HepG2 (cell line): ENCODE results near the gene ARMC5. TPM values are rescaled to one million over a fixed set of nuclear protein-coding genes. Genes with fewer than 3 reads are reported as not detected.

ENCODE experiments used
- ATAC-seq: fragments of 200-7000 bp; cut with Tn5 transposase; 3 replicates; pipeline ENCODE4 v1.9.1; 2020; ENCODE audit warnings: mild to moderate bottlenecking, moderate library complexity
- BruUV-seq: library from RNA; stranded (reverse); fragments of 400-500 nt; replicated peaks from 2 replicates; lab custom pipeline; 2021; lab: Mats Ljungman, UMichigan
- CTCF ChIA-PET: fragments of 300-600 bp; formaldehyde crosslinking; extraction: SDS; loops from one replicate; lab custom pipeline; 2021; ENCODE audit warnings: low total read pairs, inconsistent platforms, low intra/inter-chr PET ratio; lab: Yijun Ruan, JAX
- POLR2A ChIA-PET: fragments of 350-600 bp; sonication (Branson Sonifier 250); formaldehyde crosslinking; loops from one replicate; lab custom pipeline; 2020; ENCODE audit warnings: antibody characterized with exemption, inconsistent platforms; lab: Yijun Ruan, JAX
- DNase-seq: peaks from one replicate; pipeline ENCODE4 v3.0.0-alpha.2; 2015; ENCODE audit warnings: low spot score
- FAIRE-seq: peaks from 3 replicates; lab custom pipeline; 2011; peaks lifted over from hg19 to GRCh38; lab: Jason Lieb, UNC
- H2AFZ ChIP-seq: one replicate; pipeline ENCODE4 v1.6.1; 2011; ENCODE audit warnings: low read length, inconsistent platforms
- H3K27ac ChIP-seq: fragments of 300-600 bp; 3 replicates; pipeline ENCODE4 v1.8.0; 2011; ENCODE audit warnings: mixed run types, mild to moderate bottlenecking, mixed read lengths, low read length, inconsistent platforms; ENCODE audit not compliant: insufficient read depth; ENCODE audit errors: extremely low read length
- H3K27me3 ChIP-seq, 2 experiments: fragments of 200-600 bp in 1 of 2; 2 replicates in 1 of 2; 3 replicates in 1 of 2; pipeline versions ENCODE4 v1.6.0 to v1.8.0; 2011; ENCODE audit warnings: low read length in 2 of 2, mild to moderate bottlenecking in 2 of 2, moderate library complexity in 2 of 2, inconsistent platforms in 1 of 2; ENCODE audit not compliant: insufficient read depth in 2 of 2, control insufficient read depth in 1 of 2
- H3K36me3 ChIP-seq, 2 experiments: fragments of 200-600 bp in 1 of 2; replicated peaks in 1 of 2; 2 replicates in 1 of 2; 3 replicates in 1 of 2; pipeline versions ENCODE4 v1.5.1 to v1.8.0; 2011; ENCODE audit warnings: low read length in 2 of 2, inconsistent platforms in 1 of 2; ENCODE audit not compliant: insufficient read depth in 2 of 2, control insufficient read depth in 1 of 2
- H3K4me1 ChIP-seq: 2 replicates; pipeline ENCODE4 v1.5.1; 2012; ENCODE audit warnings: low read length, inconsistent platforms; ENCODE audit not compliant: insufficient read depth
- H3K4me2 ChIP-seq: 2 replicates; pipeline ENCODE4 v1.6.0; 2011; ENCODE audit warnings: low read depth, low read length, inconsistent platforms
- H3K4me3 ChIP-seq, 3 experiments: fragments of 200-600 bp in 1 of 3; sonication (generic), shearing (Covaris generic) in 1 of 3; replicated peaks in 1 of 3; 2 replicates each; pipeline ENCODE4 v1.5.1; 2011 to 2016; ENCODE audit warnings: low read length in 3 of 3, inconsistent platforms in 2 of 3, low read depth in 2 of 3, mild to moderate bottlenecking in 2 of 3, control low read depth in 1 of 3, mixed read lengths in 1 of 3; ENCODE audit not compliant: insufficient read depth in 1 of 3
- H3K79me2 ChIP-seq: one replicate; pipeline ENCODE4 v1.6.1; 2011; ENCODE audit warnings: low read length, inconsistent platforms; ENCODE audit not compliant: insufficient read depth
- H3K9ac ChIP-seq: 2 replicates; pipeline ENCODE4 v1.6.0; 2011; ENCODE audit warnings: mild to moderate bottlenecking, low read depth, low read length, inconsistent platforms; ENCODE audit not compliant: insufficient read depth
- H3K9me3 ChIP-seq: 2 replicates; pipeline ENCODE4 v1.5.1; 2012; ENCODE audit warnings: mild to moderate bottlenecking, low read length
- H4K20me1 ChIP-seq: 2 replicates; pipeline ENCODE4 v1.6.0; 2011; ENCODE audit warnings: inconsistent platforms, mild to moderate bottlenecking, low read length, moderate library complexity; ENCODE audit not compliant: insufficient read depth
- ADNP ChIP-seq: sonication (generic); formaldehyde crosslinking; IDR thresholded peaks from 2 replicates; pipeline ENCODE4 v1.4.0; 2020; ENCODE audit warnings: missing genetic modification reagents
- CHCHD3 ChIP-seq: sonication (generic); formaldehyde crosslinking; IDR thresholded peaks from 2 replicates; pipeline ENCODE4 v1.8.0; 2022; ENCODE audit warnings: mild to moderate bottlenecking, missing genetic modification reagents, moderate library complexity
- EEA1 ChIP-seq: sonication (generic); formaldehyde crosslinking; IDR thresholded peaks from 2 replicates; pipeline ENCODE4 v1.5.1; 2020; ENCODE audit warnings: mild to moderate bottlenecking, missing genetic modification reagents, borderline replicate concordance
- ETV5 ChIP-seq: IDR thresholded peaks from 2 replicates; pipeline ENCODE4 v1.6.1; 2018; ENCODE audit warnings: missing biosample characterization, missing genetic modification reagents, inconsistent platforms, borderline replicate concordance
- KDM2A ChIP-seq: sonication (generic); formaldehyde crosslinking; IDR thresholded peaks from 2 replicates; pipeline ENCODE4 v1.4.0; 2020; ENCODE audit warnings: low read depth, missing genetic modification reagents, borderline replicate concordance
- MIER3 ChIP-seq: IDR thresholded peaks from 2 replicates; pipeline ENCODE4 v1.6.1; 2016; ENCODE audit warnings: missing compliant biosample characterization, borderline replicate concordance
- MZF1 ChIP-seq: sonication (generic); formaldehyde crosslinking; IDR thresholded peaks from 2 replicates; pipeline ENCODE4 v1.8.1; 2023; ENCODE audit warnings: mild to moderate bottlenecking, missing genetic modification reagents, borderline replicate concordance
- NCOA5 ChIP-seq: sonication (generic); formaldehyde crosslinking; IDR thresholded peaks from 2 replicates; pipeline ENCODE4 v1.4.0; 2020; ENCODE audit warnings: missing genetic modification reagents
- PHF8 ChIP-seq: sonication (generic); formaldehyde crosslinking; IDR thresholded peaks from 2 replicates; pipeline ENCODE4 v1.5.0; 2020; ENCODE audit warnings: missing genetic modification reagents
- RAD21 ChIP-seq: fragments of 450-650 bp; formaldehyde crosslinking; IDR thresholded peaks from 2 replicates; pipeline ENCODE4 v1.5.0; 2020; ENCODE audit warnings: mild to moderate bottlenecking
- RARG ChIP-seq: sonication (generic); formaldehyde crosslinking; IDR thresholded peaks from 2 replicates; pipeline ENCODE4 v1.4.0; 2020; ENCODE audit warnings: low read depth, mild to moderate bottlenecking, missing genetic modification reagents
- SMARCE1 ChIP-seq: fragments of 450-650 bp; IDR thresholded peaks from 2 replicates; pipeline ENCODE4 v1.6.1; 2017; ENCODE audit warnings: borderline replicate concordance
- STAG1 ChIP-seq: sonication (generic); formaldehyde crosslinking; IDR thresholded peaks from 2 replicates; pipeline ENCODE4 v1.4.0; 2020; ENCODE audit warnings: missing genetic modification reagents
- SUZ12 ChIP-seq: fragments of 150-350 bp; IDR thresholded peaks from 2 replicates; pipeline ENCODE4 v1.6.1; 2014; ENCODE audit warnings: low read depth, low read length
- ZBTB21 ChIP-seq: sonication (generic); formaldehyde crosslinking; IDR thresholded peaks from 2 replicates; pipeline ENCODE4 v1.4.0; 2020; ENCODE audit warnings: missing genetic modification reagents
- ZFP41 ChIP-seq: sonication (generic); formaldehyde crosslinking; IDR thresholded peaks from 2 replicates; pipeline ENCODE4 v1.4.0; 2020; ENCODE audit warnings: mild to moderate bottlenecking, missing genetic modification reagents, borderline replicate concordance
- WGBS: methylation state at CpG from one replicate; pipeline ENCODE4 v1.1.6; 2017; ENCODE audit warnings: low lambda C conversion rate; 5-methylcytosine and 5-hydroxymethylcytosine counted together
- in situ Hi-C: cut with HindIII; loops from 2 replicates; pipeline ENCODE4 v1.10.0; 2017; ENCODE audit warnings: low pct_unique_long_range_greater_than_20kb; ENCODE audit not compliant: extremely low pct_ligation_motif_present
- intact Hi-C: fragments of 100-400 bp; cut with micrococcal nuclease; formaldehyde crosslinking; loops from one replicate; pipeline ENCODE4 v1.10.0; 2022; ENCODE audit not compliant: unreplicated experiment
- polyA plus RNA-seq, 8 experiments: library from polyadenylated mRNA; depleted of rRNA in 3 of 8; stranded (reverse) in 7 of 8; unstranded in 1 of 8; fragments of >200 nt; fragmentation: Illumina TruSeq in 4 of 8; extraction: Trizol in 4 of 8; gene quantifications; 2 replicates each; pipeline versions ENCODE4 v1.2.1 to v1.2.3, GENCODE V29; 2011 to 2016; ENCODE audit warnings: low read depth in 4 of 8, missing spikeins in 1 of 8, mixed read lengths in 1 of 8; ENCODE audit not compliant: insufficient read depth in 1 of 8
- total RNA-seq, 5 experiments: library from RNA; depleted of rRNA; stranded (reverse); fragments of >200 nt; fragmentation: Illumina TruSeq; extraction: Trizol; gene quantifications; 2 replicates each; pipeline ENCODE4 v1.2.3, GENCODE V29; 2016; ENCODE audit warnings: low read depth in 1 of 5
- TF ChIP-seq, protein P1 (sequence below): IDR thresholded peaks from 2 replicates; pipeline ENCODE4 v1.6.1; 2016; ENCODE audit warnings: mild to moderate bottlenecking
- TF ChIP-seq, protein P2 (sequence below): sonication (generic); formaldehyde crosslinking; IDR thresholded peaks from 2 replicates; pipeline ENCODE4 v1.4.0; 2020; ENCODE audit warnings: mild to moderate bottlenecking, missing genetic modification reagents
- TF ChIP-seq, protein P3 (sequence below): sonication (generic); formaldehyde crosslinking; IDR thresholded peaks from 2 replicates; pipeline ENCODE4 v1.4.0; 2020; ENCODE audit warnings: missing genetic modification reagents

The ARMC5 gene
- total and polyA plus RNA-seq, 2 of the 13 experiments (the other 11 are each of a cell fraction or from before 2014, with no cell fraction given) = 10.8 to 22.3 TPM

DNA sequence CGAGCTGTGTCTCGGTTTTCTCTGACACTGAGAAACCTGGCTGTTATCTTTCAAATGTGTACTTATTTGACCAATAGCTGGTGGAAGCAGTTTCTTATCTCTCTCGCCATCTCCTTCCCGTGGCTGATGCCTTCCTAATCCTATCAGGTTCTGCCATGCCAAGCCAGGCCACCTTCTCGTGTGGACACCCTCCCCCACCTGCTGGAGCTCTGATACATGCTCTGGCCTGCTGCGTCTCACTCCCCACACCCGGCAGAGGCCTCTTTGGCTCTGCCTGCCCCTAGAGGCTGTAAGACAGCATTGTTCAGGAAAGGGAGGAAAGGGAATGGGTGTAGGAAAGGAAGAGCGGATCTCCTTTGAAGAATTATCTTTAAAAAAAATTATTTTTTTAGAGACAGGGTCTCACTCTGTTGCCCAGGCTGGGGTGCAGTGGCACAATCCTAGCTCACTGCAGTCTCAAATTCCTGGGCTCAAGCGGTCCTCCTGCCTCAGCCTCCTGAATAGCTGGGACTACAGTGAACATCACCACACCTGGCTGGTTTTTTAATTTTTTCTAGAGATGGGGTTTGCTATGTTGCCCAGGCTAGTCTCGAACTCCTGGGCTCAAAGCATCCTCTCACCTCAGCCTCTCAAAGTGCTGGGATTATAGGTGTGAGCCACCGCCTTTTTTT lies 7.5 kb upstream of the ARMC5 start:
- no peak overlapping the region for H2AFZ ChIP-seq
- no TSS peak for BruUV-seq
- TF ChIP-seq MIER3 (CRISPR knock-in tag) = no peak
- peak; percentile 28; the same call in 1 of the 2 replicates for TF ChIP-seq PHF8 (CRISPR knock-in tag)
- no peak for TF ChIP-seq MZF1 (CRISPR knock-in tag)
- TF ChIP-seq SUZ12 = no peak
- peak; percentile 78 for TF ChIP-seq RAD21 (CRISPR knock-in tag)
- no peak for TF ChIP-seq NCOA5
- no peak for TF ChIP-seq SMARCE1
- no peak for TF ChIP-seq EEA1
- TF ChIP-seq KDM2A (CRISPR knock-in tag) = peak; percentile 73; the same call in 1 of the 2 replicates
- TF ChIP-seq, protein P1, sequence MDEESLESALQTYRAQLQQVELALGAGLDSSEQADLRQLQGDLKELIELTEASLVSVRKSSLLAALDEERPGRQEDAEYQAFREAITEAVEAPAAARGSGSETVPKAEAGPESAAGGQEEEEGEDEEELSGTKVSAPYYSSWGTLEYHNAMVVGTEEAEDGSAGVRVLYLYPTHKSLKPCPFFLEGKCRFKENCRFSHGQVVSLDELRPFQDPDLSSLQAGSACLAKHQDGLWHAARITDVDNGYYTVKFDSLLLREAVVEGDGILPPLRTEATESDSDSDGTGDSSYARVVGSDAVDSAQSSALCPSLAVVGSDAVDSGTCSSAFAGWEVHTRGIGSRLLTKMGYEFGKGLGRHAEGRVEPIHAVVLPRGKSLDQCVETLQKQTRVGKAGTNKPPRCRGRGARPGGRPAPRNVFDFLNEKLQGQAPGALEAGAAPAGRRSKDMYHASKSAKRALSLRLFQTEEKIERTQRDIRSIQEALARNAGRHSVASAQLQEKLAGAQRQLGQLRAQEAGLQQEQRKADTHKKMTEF (CRISPR knock-in tag) = peak; percentile 64
- TF ChIP-seq, protein P2, sequence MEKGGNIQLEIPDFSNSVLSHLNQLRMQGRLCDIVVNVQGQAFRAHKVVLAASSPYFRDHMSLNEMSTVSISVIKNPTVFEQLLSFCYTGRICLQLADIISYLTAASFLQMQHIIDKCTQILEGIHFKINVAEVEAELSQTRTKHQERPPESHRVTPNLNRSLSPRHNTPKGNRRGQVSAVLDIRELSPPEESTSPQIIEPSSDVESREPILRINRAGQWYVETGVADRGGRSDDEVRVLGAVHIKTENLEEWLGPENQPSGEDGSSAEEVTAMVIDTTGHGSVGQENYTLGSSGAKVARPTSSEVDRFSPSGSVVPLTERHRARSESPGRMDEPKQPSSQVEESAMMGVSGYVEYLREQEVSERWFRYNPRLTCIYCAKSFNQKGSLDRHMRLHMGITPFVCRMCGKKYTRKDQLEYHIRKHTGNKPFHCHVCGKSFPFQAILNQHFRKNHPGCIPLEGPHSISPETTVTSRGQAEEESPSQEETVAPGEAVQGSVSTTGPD (CRISPR knock-in tag) = no peak
- no peak for TF ChIP-seq ZBTB21 (CRISPR knock-in tag)
- TF ChIP-seq CHCHD3 = no peak
- peak; percentile 30; the same call in 1 of the 2 replicates for TF ChIP-seq ETV5 (CRISPR knock-in tag)
- TF ChIP-seq ADNP (CRISPR knock-in tag) = no peak
- TF ChIP-seq, protein P3, sequence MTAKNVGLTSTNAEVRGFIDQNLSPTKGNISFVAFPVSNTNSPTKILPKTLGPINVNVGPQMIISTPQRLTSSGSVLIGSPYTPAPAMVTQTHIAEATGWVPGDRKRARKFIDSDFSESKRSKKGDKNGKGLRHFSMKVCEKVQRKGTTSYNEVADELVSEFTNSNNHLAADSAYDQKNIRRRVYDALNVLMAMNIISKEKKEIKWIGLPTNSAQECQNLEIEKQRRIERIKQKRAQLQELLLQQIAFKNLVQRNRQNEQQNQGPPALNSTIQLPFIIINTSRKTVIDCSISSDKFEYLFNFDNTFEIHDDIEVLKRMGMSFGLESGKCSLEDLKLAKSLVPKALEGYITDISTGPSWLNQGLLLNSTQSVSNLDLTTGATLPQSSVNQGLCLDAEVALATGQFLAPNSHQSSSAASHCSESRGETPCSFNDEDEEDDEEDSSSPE (CRISPR knock-in tag) = 0 out of 2 replicates have a peak, but pooled peaks have one; percentile 21
- no peak for TF ChIP-seq ZFP41 (CRISPR knock-in tag)
- no peak for TF ChIP-seq RARG (CRISPR knock-in tag)
- TF ChIP-seq STAG1 (CRISPR knock-in tag) = peak; percentile 67

More for the DNA sequence above, 7.5 kb upstream of the ARMC5 start:
- H3K4me3 ChIP-seq = 0 out of 6 replicates have a peak overlapping the region, but pooled peaks of 1 of the 3 experiments have one; percentile 29
- H4K20me1 ChIP-seq = peaks cover 23% of the 10 kb centered on the region
- intact Hi-C loops (no loop called here), in situ Hi-C loops (loop anchor here (10.0 kb wide), 1 partner anchor 423 kb away; the partner anchor contains the start of gene ZNF267)
- H3K9me3 ChIP-seq = no peaks in the 10 kb centered on the region
- H3K79me2 ChIP-seq = peaks cover 8% of the 10 kb centered on the region
- WGBS = 25% methylated on average over 11 of the region's 11 CpGs
- peak; percentile 90 for ATAC-seq
- H3K4me2 ChIP-seq = peak overlapping the region; percentile 52
- peak; percentile 81 for DNase-seq
- POLR2A ChIA-PET = interaction anchor here (0.6 to 2.6 kb wide), 10 partner anchors 8 to 501 kb away, joined by 3 to 8 read pairs (median 4); partner anchors contain the start of genes ARMC5, FUS, RUSF1 and TGFB1I1
- CTCF ChIA-PET = interaction anchor here (1.3 kb wide), 1 partner anchor 9 kb away, joined by 5 read pairs; the partner anchor contains the start of gene ZNF843
- H3K36me3 ChIP-seq = no peaks in the 10 kb centered on the region
- H3K9ac ChIP-seq = no peak overlapping the region
- H3K27me3 ChIP-seq = no peaks in the 10 kb centered on the region
- FAIRE-seq = peak; percentile 46
- H3K27ac ChIP-seq = no peak overlapping the region
- H3K4me1 ChIP-seq = peaks cover 53% of the 10 kb centered on the region
